Vagina (tissue), 2 donors: ENCODE data around the gene BBS2. TPM values are rescaled to one million over a fixed set of nuclear protein-coding genes. Genes with fewer than 3 reads are reported as not detected.
"Not testable (repeated sequence)": the region's sequence is repeated elsewhere in the genome, so short reads cannot be mapped to it uniquely, and the experiment has no call there.

Source experiments
- DNase-seq, 2 donors: peaks; one replicate each; pipeline ENCODE4 v3.0.0-alpha.2; 2017; ENCODE audit errors: extremely low spot score in 2 of 2
- H3K27ac ChIP-seq: fragments of 200-600 bp; sonication (generic); one replicate; pipeline ENCODE4 v1.5.1; 2019
- H3K27me3 ChIP-seq: fragments of 200-600 bp; sonication (generic); one replicate; pipeline ENCODE4 v1.5.1; 2019
- H3K36me3 ChIP-seq, 2 donors: fragments of 200-600 bp; sonication (generic); one replicate each; pipeline ENCODE4 v1.5.1; 2017 to 2019
- H3K4me1 ChIP-seq: fragments of 200-600 bp; sonication (generic); one replicate; pipeline ENCODE4 v1.5.1; 2019
- H3K4me3 ChIP-seq, 2 donors: fragments of 200-600 bp; sonication (generic); 1 replicate in 1 of 2; 2 replicates in 1 of 2; pipeline ENCODE4 v1.5.1; 2016 to 2019
- H3K9me3 ChIP-seq: fragments of 200-600 bp; sonication (generic); one replicate; pipeline ENCODE4 v1.5.1; 2019
- POLR2A ChIP-seq, 2 donors: fragments of 450-650 bp; IDR thresholded peaks; one replicate each; pipeline ENCODE4 v1.6.1; 2017; ENCODE audit warnings: antibody characterized with exemption in 2 of 2, mild to moderate bottlenecking in 2 of 2, moderate library complexity in 2 of 2
- POLR2AphosphoS5 ChIP-seq, 2 donors: sonication (generic); formaldehyde crosslinking; IDR thresholded peaks; one replicate each; pipeline ENCODE4 v1.9.0; 2017; ENCODE audit warnings: antibody characterized with exemption in 2 of 2, mild to moderate bottlenecking in 2 of 2, low read depth in 1 of 2; ENCODE audit not compliant: insufficient read depth in 1 of 2
- intact Hi-C: fragments of 100-400 bp; cut with DNase I; formaldehyde crosslinking; loops from one replicate; pipeline ENCODE4 v1.15.1; 2023
- total RNA-seq: library from RNA; depleted of rRNA; stranded (reverse); fragments of >200 nt; gene quantifications from one replicate; pipeline ENCODE4 v1.2.3, GENCODE V29; 2016
- TF ChIP-seq, protein P1 (sequence below), 3 experiments: fragments of 450-650 bp in 2 of 3; fragments of 200-600 bp in 1 of 3; sonication (generic) in 1 of 3; IDR thresholded peaks; one replicate each; pipeline ENCODE4 v1.5.1; 2017 to 2019; ENCODE audit warnings: antibody characterized with exemption in 3 of 3, mild to moderate bottlenecking in 2 of 3, moderate library complexity in 2 of 3

Gene BBS2
- total RNA-seq, 1 donor from 2014 or later = 89.9 TPM

DNA sequence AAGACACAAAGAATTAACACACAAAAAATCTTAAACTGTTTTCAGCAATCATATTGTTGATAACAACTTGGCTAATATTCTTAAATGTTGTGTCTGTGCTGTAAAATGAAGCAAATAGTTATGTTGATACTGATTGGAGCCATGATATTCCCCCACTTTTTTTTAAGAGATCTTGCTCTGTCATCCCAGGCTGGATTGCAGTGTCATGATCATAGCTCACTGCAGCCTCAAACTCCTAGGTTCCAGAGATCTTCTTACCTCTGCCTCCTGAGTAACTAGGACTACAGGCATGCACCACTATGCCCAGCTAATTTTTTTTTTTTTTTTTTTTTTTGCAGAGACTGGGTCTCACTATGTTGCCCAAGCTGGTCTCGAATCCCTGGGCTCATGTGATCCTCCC lies 26.0 kb downstream of the BBS2 start:
- TF ChIP-seq POLR2AphosphoS5 (IDR thresholded peaks at IDR 0.05; ENCODE audit: insufficient read depth in 1 of 2, low read depth in 1 of 2) (no peak), POLR2A (IDR thresholded peaks at IDR 0.05) (no peak)
- TF ChIP-seq, protein P1, sequence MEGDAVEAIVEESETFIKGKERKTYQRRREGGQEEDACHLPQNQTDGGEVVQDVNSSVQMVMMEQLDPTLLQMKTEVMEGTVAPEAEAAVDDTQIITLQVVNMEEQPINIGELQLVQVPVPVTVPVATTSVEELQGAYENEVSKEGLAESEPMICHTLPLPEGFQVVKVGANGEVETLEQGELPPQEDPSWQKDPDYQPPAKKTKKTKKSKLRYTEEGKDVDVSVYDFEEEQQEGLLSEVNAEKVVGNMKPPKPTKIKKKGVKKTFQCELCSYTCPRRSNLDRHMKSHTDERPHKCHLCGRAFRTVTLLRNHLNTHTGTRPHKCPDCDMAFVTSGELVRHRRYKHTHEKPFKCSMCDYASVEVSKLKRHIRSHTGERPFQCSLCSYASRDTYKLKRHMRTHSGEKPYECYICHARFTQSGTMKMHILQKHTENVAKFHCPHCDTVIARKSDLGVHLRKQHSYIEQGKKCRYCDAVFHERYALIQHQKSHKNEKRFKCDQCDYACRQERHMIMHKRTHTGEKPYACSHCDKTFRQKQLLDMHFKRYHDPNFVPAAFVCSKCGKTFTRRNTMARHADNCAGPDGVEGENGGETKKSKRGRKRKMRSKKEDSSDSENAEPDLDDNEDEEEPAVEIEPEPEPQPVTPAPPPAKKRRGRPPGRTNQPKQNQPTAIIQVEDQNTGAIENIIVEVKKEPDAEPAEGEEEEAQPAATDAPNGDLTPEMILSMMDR (IDR thresholded peaks at IDR 0.05) = no peak
- Histone ChIP-seq H3K4me1 (no peaks in the 10 kb centered on the region), H3K9me3 (no peaks in the 10 kb centered on the region), H3K36me3 (peaks cover 0 to 26% of the 10 kb centered on the region in 2 donors), H3K27ac (no peak overlapping the region), H3K4me3 (no peak overlapping the region), H3K27me3 (no peaks in the 10 kb centered on the region)
- intact Hi-C loops = no loop called here
- no peak for DNase-seq

DNA sequence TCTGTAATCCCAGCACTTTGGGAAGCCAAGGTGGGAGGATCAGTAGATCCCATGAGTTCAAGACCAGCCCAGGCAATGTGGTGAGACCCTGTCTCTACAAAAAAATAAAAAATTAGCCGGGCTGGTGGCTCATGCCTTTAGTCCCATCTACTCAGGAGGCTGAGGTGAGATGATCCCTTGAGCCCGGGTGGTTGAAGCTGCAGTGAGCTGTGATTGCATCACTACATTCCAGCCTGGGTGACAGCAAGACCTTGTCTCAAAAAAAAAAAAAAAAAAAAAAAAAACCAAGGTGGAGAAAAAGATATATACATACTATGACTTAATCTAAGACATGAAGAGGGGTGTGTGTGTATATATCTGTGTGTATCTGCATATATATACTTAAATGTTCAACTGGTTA lies 26.7 kb downstream of the BBS2 start:
- no peaks in the 10 kb centered on the region for H3K4me1 ChIP-seq
- intact Hi-C loops = no loop called here
- H3K36me3 ChIP-seq = peaks cover 0 to 19% of the 10 kb centered on the region in 2 donors
- no peaks in the 10 kb centered on the region for H3K9me3 ChIP-seq
- H3K27ac ChIP-seq = no peak overlapping the region
- no peaks in the 10 kb centered on the region for H3K27me3 ChIP-seq
- no peak for DNase-seq
- TF ChIP-seq, protein P1 (IDR thresholded peaks at IDR 0.05) = no peak
- TF ChIP-seq POLR2A (IDR thresholded peaks at IDR 0.05) (no peak), POLR2AphosphoS5 (IDR thresholded peaks at IDR 0.05; ENCODE audit: insufficient read depth in 1 of 2, low read depth in 1 of 2) (no peak)
- no peak overlapping the region for H3K4me3 ChIP-seq

DNA sequence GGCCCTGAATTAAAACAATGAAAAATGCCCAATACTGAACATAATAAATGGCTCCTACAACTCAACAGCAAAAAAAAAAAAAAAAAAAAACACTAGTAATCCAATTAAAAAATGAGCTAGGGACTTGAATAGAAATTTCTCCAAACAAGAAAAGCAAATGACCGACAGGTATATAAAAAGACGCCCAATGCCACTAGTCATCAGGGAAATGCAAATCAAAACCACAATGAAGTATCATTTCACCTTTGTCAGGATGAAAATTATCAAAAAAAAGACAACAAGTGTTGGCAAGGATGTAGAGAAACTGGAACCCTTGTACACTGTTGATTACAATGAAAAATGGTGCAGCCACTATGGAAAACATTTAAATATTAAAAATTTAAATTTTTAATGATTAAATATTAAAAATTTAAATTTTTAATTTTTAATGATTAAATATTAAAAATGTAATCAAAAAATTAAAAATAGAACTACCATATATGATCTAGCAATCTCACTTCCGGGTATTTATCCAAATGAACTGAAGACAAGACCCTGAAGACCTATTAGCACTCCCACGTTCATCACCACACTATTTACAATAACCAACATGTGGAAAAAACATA lies 28.1 kb downstream of the BBS2 start:
- Histone ChIP-seq H3K9me3 (no peaks in the 10 kb centered on the region), H3K4me1 (no peaks in the 10 kb centered on the region), H3K27me3 (no peaks in the 10 kb centered on the region), H3K4me3 (no peak overlapping the region), H3K27ac (no peak overlapping the region), H3K36me3 (peaks cover 0 to 5% of the 10 kb centered on the region in 2 donors)
- intact Hi-C loops = no loop called here
- TF ChIP-seq, protein P1 (IDR thresholded peaks at IDR 0.05) = no peak
- TF ChIP-seq POLR2A (IDR thresholded peaks at IDR 0.05) (no peak), POLR2AphosphoS5 (IDR thresholded peaks at IDR 0.05; ENCODE audit: insufficient read depth in 1 of 2, low read depth in 1 of 2) (no peak)
- DNase-seq = no peak

DNA sequence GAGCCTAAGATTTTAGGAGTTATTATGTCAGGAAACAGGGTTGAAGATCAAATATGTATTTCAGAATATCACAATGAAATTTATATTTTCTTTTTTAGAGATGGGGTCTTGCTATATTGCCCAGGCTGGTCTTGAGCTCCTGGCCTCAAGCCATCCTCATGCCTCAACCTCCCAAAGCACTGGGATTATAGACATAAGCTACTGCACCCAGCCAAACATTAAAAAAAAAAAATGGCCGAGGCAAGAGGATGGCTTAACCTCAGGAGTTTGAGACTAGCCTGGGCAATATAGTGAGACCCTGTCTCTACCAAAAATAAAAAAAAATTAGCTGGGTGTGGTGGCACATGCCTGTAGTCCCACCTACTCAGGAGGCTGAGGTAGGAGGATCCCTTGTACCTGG lies 31.0 kb downstream of the BBS2 start:
- H3K4me3 ChIP-seq, H3K27ac ChIP-seq, H3K27me3 ChIP-seq, H3K4me1 ChIP-seq, H3K9me3 ChIP-seq, intact Hi-C loops, DNase-seq: not testable (repeated sequence)
- H3K36me3 ChIP-seq = peaks cover 0 to 22% of the 10 kb centered on the region in 2 donors

DNA sequence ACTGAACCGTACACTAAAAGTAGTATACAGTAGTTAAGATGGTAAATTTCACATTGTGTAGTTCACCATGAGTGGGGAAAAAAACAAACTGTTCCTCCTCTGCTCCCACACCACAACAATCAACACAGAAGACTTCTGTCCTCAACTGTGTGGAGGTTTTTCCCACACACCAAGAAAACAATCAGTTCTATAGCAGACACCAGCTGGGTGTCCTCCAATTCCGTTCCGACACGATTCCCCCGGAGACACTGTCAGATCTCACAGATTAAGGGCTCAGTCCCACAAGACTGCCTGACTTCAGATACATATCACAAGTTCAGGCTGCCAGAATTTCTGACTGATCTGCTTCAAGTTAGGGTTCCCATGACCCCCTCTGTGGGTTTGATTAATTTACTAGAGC lies 31.8 kb downstream of the BBS2 start:
- TF ChIP-seq POLR2AphosphoS5 (IDR thresholded peaks at IDR 0.05; ENCODE audit: insufficient read depth in 1 of 2, low read depth in 1 of 2) (no peak), POLR2A (IDR thresholded peaks at IDR 0.05) (no peak)
- TF ChIP-seq, protein P1 (IDR thresholded peaks at IDR 0.05) = no peak
- H3K9me3 ChIP-seq = no peaks in the 10 kb centered on the region
- H3K27me3 ChIP-seq = no peaks in the 10 kb centered on the region
- no peak overlapping the region for H3K4me3 ChIP-seq
- intact Hi-C loops = no loop called here
- no peaks in the 10 kb centered on the region for H3K4me1 ChIP-seq
- DNase-seq = no peak
- no peak overlapping the region for H3K27ac ChIP-seq
- peaks cover 0 to 31% of the 10 kb centered on the region in 2 donors for H3K36me3 ChIP-seq
